Adipocyte (in vitro differentiated cells): ENCODE results near the gene ZNF430.
"Not testable (repeated sequence)": the region's sequence is repeated elsewhere in the genome, so short reads cannot be mapped to it uniquely, and the experiment has no call there.

ENCODE experiments used
- DNase-seq: peaks from one replicate; pipeline ENCODE4 v3.0.0-alpha.2; 2015; ENCODE audit warnings: low read depth
- H3K27me3 ChIP-seq: replicated peaks from 2 replicates; pipeline ENCODE4 v1.7.0; 2013; ENCODE audit warnings: mild to moderate bottlenecking, low read length, moderate library complexity; ENCODE audit not compliant: control insufficient read depth, insufficient read depth
- H3K36me3 ChIP-seq: 2 replicates; pipeline ENCODE4 v1.7.0; 2013; ENCODE audit warnings: low read length, mild to moderate bottlenecking, moderate library complexity; ENCODE audit not compliant: control insufficient read depth, insufficient read depth, severe bottlenecking
- H3K4me1 ChIP-seq: 2 replicates; pipeline ENCODE4 v1.7.0; 2013; ENCODE audit warnings: mild to moderate bottlenecking, low read length, moderate library complexity; ENCODE audit not compliant: control insufficient read depth, insufficient read depth
- H3K4me3 ChIP-seq: 2 replicates; pipeline ENCODE4 v1.7.0; 2013; ENCODE audit warnings: mild to moderate bottlenecking, low read length, moderate library complexity
- H3K9ac ChIP-seq: 2 replicates; pipeline ENCODE4 v1.7.0; 2013; ENCODE audit warnings: mild to moderate bottlenecking, low read length, moderate library complexity
- H3K9me3 ChIP-seq: 2 replicates; pipeline ENCODE4 v1.7.0; 2013; ENCODE audit warnings: mild to moderate bottlenecking, low read length, moderate library complexity; ENCODE audit not compliant: control insufficient read depth

ZNF430 gene

DNA sequence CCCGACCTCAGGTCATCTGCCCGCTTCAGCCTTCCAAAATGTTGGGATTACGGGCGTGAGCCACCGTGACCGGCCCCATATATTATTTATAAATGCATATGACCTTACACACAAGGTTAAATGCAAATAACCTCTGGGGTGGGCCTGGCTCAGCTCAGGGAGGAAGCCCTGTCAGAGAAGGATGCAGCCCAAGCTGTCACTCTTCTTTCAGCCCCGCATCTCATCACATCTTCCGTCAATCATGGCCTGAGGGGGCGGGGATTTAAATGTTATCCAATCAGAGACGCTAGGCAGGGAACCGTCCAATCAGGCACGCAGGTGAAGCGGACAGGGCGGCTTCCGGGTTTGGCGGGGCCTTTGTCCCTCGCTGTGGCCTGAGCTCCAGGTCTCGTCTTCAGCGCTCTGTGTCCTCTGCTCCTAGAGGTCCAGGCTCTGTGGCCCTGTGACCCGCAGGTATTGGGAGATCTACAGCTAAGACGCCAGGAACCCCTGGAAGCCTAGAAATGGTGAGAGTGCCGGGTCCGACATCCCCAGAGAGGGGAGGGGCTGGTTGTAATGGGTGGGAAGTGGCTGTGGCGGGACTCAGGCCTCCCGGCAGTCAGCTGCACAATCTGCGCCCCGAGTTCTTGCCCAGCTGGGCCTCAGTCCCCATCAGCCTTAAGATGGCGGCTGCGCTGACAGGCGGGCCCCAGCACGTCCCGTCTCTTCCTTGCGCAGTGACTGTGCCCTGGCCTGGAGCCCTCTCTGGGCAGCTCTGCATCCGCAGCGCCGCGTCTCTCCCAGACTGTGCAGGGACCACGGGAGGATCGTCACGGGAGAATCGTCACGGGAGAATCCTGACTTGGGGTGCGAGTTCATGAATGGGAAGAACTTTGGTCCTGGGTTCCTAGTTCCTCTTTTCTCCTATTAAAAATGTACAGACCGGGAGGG, at the start of gene ZNF430:
TSS of gene ZNF430 (plus strand) at position 360 of the 930 bp plus-strand sequence. CDS start at position 504, 144 bp downstream.
- H3K36me3 ChIP-seq, result peaks cover 7% of the 10 kb centered on the region
- peak within 1 kb of the TSS; percentile 97 for H3K4me3 ChIP-seq
- DNase-seq, result peak; percentile 98
- H3K9ac ChIP-seq, result peak within 1 kb of the TSS; percentile 95
- no peaks in the 10 kb centered on the region for H3K9me3 ChIP-seq
- peaks cover 36% of the 10 kb centered on the region for H3K4me1 ChIP-seq
- H3K27me3 ChIP-seq, result no peaks in the 10 kb centered on the region

DNA sequence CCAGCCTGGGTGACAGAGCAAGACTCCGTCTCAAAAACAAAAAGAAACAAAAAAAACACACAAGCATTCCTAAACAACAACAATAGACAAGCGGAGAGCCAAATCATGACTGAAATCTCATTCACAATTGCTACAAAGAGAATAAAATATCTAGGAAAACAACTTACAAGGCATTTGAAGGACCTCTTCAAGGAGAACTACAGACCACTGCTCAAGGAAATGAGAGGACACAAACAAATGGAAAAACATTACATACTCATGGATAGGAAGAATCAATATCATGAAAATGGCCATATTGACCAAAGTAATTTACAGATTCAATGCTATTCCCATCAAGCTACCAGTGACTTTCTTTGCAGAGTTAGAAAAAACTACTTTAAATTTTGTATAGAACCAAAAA, 27.7 kb upstream of the ZNF430 start:
- not testable (repeated sequence) for DNase-seq, H3K9ac ChIP-seq, H3K4me1 ChIP-seq, H3K27me3 ChIP-seq, H3K9me3 ChIP-seq, H3K36me3 ChIP-seq, H3K4me3 ChIP-seq

GRCh38 chr19:20999731-21000352, 20.6 kb upstream of the ZNF430 start:
- no peaks in the 10 kb centered on the region for H3K9me3 ChIP-seq

DNA sequence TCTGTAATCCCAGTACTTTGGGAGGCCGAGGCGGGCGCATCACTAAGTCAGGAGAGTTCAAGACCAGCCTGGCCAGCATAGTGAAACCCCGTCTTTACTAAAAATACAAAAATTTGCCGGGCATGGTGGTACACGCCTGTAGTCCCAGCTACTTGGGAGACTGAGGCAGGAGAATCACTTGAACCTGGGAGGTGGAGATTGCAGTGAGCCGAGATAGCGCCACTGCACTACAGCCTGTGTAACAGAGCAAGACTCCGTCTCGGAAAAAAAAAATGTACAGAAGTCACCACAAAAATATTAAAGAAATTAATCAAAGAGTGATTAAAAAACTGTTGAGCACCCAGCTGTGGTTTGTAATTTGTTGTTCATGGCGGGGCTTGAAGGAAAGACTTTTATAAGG, 781 bp downstream of the ZNF430 start:
- not testable (repeated sequence) for H3K9me3 ChIP-seq, H3K27me3 ChIP-seq
- peak overlapping the region; percentile 97 for H3K4me3 ChIP-seq
- H3K36me3 ChIP-seq, result peaks cover 14% of the 10 kb centered on the region
- H3K4me1 ChIP-seq, result peaks cover 36% of the 10 kb centered on the region
- peak overlapping the region; percentile 95 for H3K9ac ChIP-seq
- peak; percentile 24 for DNase-seq

More at GRCh38 chr19:20999731-21000352, 20.6 kb upstream of the ZNF430 start:
- Histone ChIP-seq H3K4me1 (no peaks in the 10 kb centered on the region), H3K27me3 (no peaks in the 10 kb centered on the region), H3K4me3 (peak overlapping the region; percentile 85), H3K36me3 (no peaks in the 10 kb centered on the region), H3K9ac (peak overlapping the region; percentile 67)
- peak; percentile 80 for DNase-seq

DNA sequence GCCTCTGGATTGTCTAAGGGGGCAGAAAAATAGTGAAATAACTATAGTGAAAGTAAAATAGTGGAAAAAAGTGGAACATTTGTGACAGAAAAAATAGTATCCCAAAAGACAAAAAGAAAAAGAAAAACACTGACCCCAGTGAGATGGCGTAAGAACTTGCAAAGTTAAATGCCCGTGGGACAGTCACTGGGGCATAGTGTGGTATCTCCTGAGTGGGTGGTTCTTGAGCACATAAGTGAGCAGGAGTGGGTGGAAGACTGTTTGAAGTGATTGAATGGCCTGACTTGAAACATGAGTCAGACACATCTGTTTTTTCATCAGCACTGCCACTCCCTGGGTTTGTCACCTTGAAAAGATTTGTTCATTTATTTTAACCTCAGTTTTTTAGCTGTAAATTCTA, 2.5 kb downstream of the ZNF430 start:
- H3K9me3 ChIP-seq, result no peaks in the 10 kb centered on the region
- H3K4me1 ChIP-seq, result peaks cover 38% of the 10 kb centered on the region
- no peaks in the 10 kb centered on the region for H3K27me3 ChIP-seq
- peaks cover 28% of the 10 kb centered on the region for H3K36me3 ChIP-seq
- peak; percentile 73 for DNase-seq
- peak overlapping the region; percentile 97 for H3K4me3 ChIP-seq
- H3K9ac ChIP-seq, result peak overlapping the region; percentile 95

DNA sequence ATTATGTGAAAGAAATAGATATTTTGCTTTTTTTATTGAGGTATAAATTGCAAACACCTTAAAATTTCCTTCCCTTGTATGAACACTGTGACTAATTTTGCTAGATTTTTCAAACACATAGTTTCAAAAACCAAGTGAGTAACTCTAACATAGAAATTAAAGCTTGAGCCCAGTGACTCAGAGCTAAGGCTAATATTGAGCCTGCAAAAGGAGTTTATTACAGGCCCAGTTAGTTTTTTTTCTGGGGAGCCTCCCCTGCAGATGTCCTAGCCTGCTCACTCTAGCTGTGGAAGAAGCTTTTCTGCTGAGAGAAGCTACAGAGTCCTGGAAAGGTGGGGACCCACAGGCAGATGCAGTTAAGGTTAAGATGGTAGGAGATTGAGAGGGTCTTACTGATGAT, 3.4 kb downstream of the ZNF430 start:
- Histone ChIP-seq H3K9me3 (no peaks in the 10 kb centered on the region), H3K36me3 (peaks cover 34% of the 10 kb centered on the region), H3K9ac (peak overlapping the region; percentile 95), H3K4me3 (peak overlapping the region; percentile 50), H3K27me3 (no peaks in the 10 kb centered on the region), H3K4me1 (peaks cover 43% of the 10 kb centered on the region)
- DNase-seq, result peak; percentile 56

GRCh38 chr19:21028969-21029268, 8.5 kb downstream of the ZNF430 start:
- Histone ChIP-seq H3K27me3 (no peaks in the 10 kb centered on the region), H3K9me3 (no peaks in the 10 kb centered on the region), H3K4me1 (peaks cover 22% of the 10 kb centered on the region), H3K36me3 (peaks cover 61% of the 10 kb centered on the region), H3K4me3 (no peak overlapping the region), H3K9ac (no peak overlapping the region)
- DNase-seq, result no peak

DNA sequence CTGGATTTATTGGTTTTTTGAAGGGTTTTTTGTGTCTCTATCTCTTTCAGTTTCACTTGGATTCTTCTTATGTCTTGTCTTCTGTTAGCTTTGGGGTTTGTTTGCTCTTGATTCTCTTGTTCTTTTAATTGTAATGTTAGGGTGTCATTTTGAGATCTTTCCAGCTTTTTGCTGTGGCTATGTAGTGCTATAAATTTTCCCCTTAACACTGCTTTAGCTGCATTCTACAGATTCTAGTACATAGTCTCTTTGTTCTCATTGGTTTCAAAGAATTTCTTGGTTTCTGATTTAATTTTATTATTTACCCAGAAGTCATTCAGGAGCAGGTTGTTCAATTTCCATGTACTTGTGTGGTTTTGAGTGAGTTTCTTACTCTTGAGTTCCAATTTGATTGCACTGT, 24.6 kb downstream of the ZNF430 start:
- DNase-seq, result no peak
- H3K4me3 ChIP-seq, result peak overlapping the region; percentile 15
- peaks cover 82% of the 10 kb centered on the region for H3K36me3 ChIP-seq
- no peaks in the 10 kb centered on the region for H3K27me3 ChIP-seq
- H3K9ac ChIP-seq, result no peak overlapping the region
- H3K9me3 ChIP-seq, result peaks cover 25% of the 10 kb centered on the region
- no peaks in the 10 kb centered on the region for H3K4me1 ChIP-seq

DNA sequence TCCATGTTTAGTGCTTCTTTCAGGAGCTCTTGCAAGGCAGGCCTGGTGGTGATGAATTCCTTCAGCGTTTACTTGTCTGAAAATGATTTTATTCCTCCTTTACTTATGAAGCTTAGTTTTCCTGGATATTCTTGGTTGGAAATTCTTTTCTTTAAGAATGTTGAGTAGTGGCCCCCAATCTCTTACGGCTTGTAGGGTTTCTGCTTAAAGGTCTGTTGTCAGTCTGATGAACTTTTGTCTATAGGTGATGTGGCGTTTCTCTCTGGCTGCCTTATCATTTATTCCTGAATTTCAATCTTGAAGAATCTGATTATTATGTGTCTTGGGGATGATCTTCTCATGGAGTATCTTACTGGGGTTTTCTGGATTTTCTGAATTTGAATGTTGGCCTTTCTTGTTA, 26.0 kb downstream of the ZNF430 start:
- Histone ChIP-seq H3K36me3 (peaks cover 82% of the 10 kb centered on the region), H3K27me3 (no peaks in the 10 kb centered on the region), H3K4me3 (no peak overlapping the region), H3K9ac (no peak overlapping the region), H3K4me1 (no peaks in the 10 kb centered on the region), H3K9me3 (peaks cover 28% of the 10 kb centered on the region)
- no peak for DNase-seq

DNA sequence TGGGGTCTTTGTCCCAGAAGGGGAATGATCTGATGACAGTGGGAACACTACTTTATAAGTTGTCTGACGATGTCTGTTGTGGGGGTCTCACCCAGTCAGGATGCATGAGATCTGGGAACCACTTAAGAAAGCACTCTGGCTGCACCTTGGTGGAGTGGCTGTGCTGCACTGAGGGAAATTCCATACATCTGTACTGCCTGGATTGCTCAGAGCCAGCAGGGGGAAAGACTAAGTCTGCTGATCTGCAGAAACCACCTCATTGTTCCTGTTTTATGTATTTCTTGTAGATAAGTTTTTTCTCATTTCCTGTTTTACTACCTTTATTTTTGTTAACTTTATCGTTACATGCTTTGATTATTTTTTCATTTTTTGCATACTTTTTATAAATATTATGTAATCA, 27.3 kb downstream of the ZNF430 start:
- Histone ChIP-seq H3K27me3 (no peaks in the 10 kb centered on the region), H3K9me3 (peaks cover 32% of the 10 kb centered on the region), H3K4me3 (no peak overlapping the region), H3K4me1 (no peaks in the 10 kb centered on the region), H3K36me3 (peaks cover 84% of the 10 kb centered on the region), H3K9ac (no peak overlapping the region)
- no peak for DNase-seq

DNA sequence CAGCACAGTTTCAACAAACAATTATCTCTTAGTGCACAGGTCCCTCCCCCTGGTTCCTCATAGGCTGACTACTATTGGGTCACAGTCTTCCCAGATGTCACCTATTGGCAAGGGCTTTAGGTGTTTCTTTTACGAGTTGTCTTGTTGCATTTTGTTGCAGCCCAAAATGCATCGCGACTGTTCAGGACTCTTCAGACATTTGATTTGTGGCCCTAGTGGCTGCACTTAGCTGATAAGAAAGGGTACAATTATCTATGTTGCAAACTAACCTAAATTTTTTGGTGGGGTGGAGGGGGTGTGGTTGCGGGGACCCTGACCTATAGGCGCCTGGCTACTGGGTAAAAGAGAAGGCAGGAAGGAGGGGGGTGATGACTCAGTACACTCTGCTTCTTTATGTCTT, 32.4 kb downstream of the ZNF430 start:
- no peaks in the 10 kb centered on the region for H3K4me1 ChIP-seq
- H3K9me3 ChIP-seq, result peaks cover 45% of the 10 kb centered on the region
- no peak overlapping the region for H3K4me3 ChIP-seq
- no peak overlapping the region for H3K9ac ChIP-seq
- H3K36me3 ChIP-seq, result peaks cover 89% of the 10 kb centered on the region
- no peaks in the 10 kb centered on the region for H3K27me3 ChIP-seq
- DNase-seq, result no peak
